ENCODE results near the gene EYA4. TPM values are rescaled to one million over a fixed set of nuclear protein-coding genes. Genes with fewer than 3 reads are reported as not detected.
A peak's percentile ranks its signal among the peaks of the same experiment; 100 is the strongest.

Gene EYA4
- total RNA-seq, 1 experiment from 2014 or later = 44.5 TPM

DNA sequence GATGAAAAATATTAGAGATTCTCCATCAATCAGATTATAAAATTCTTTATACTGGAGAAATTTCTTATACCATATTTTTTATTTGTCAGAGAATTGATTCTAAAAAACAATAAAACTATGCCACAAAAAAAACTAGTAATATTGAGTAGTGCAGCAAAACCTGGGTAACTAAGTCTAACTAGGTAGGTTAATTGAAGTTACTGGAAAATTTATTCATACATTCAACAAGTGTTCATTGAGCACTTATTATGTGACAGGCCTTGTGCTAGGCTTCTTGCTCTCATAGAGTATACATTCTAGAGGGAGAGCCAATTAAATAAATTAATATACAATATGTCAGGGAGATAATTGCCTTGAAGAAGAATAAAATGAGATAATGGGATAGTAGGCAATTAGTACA, 189.4 kb downstream of the EYA4 start:
- Histone ChIP-seq H3K4me1 (peaks cover 46% of the 10 kb centered on the region), H3K4me3 (no peak overlapping the region)
- no peak for DNase-seq

DNA sequence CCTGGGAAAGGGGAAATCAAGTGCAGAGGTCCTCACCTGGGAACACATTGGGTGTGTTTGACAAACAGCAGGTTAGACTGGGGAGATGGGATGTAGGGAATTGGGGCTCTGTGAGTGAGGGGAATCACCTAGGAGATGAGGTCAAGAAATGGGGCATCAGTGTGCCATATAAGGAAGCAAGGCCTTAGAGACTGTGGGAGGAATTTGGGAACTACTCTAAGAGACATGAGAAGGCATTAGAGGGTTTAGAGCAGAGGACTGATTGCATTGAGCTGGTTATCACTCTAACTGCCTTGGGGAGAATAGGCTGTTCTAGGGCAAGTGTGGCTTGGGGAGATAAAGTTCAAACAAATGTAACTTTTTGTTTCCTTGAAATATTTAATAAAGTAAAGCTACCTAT, 189.9 kb downstream of the EYA4 start:
- peak in 1 of 2 experiments; percentile 54 for DNase-seq
- H3K27me3 ChIP-seq = no peaks in the 10 kb centered on the region
- H3K9me3 ChIP-seq (replicated peaks) = no peaks in the 10 kb centered on the region
- H3K4me3 ChIP-seq = no peak overlapping the region
- H3K36me3 ChIP-seq = no peaks in the 10 kb centered on the region
- H3K27ac ChIP-seq = peak overlapping the region; percentile 95
- peaks cover 46% of the 10 kb centered on the region for H3K4me1 ChIP-seq

More for the DNA sequence above, 189.4 kb downstream of the EYA4 start:
- Histone ChIP-seq H3K27me3 (no peaks in the 10 kb centered on the region), H3K36me3 (no peaks in the 10 kb centered on the region), H3K9me3 (replicated peaks) (no peaks in the 10 kb centered on the region), H3K27ac (peak overlapping the region; percentile 95; the same call in 1 of the 2 replicates)

DNA sequence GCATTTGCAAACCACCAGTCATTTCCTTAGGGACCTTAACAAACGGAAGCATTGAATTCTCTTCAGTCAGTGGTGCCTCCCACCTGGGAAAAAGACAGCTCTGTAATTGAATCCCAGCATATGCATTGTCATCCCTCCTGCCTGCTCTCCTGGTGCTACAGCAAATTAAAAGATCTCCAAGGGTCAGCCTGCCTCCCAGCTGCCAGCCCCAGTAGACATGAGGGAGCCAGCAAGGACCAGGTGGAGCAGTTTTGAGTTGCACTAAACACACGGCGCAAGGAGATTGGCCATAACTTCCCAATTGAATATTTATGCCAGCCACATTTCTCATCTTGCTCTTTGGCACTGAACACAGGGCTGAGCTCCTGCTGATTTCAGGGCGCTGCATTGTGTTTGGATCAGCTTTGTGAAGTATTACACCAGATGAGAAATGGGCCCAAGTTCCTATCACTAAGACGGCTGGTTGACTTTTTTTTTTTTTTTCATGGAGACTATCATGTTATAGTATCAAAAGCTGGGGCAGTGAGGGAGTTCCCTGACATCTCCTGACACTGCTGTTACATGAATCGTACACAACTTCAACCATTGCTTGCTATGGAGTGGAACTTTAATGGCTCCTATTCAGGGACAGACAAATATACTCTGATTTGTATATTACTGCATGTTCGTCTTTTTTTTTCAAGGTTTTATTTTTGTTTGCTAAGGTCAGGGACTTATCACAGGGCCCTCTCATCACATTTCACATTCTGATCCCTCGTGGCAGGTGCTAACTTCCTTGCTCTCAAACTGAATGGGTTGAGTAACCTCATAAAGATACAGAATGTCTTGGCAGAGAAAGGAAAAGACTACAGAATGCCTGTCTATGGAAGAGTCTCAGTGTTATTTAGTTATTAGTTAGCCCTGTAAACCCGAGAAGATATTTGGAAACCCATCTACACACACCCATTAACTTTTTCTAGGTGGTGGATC, 191.1 kb downstream of the EYA4 start:
- Histone ChIP-seq H3K27ac (peak overlapping the region; percentile 95), H3K27me3 (no peaks in the 10 kb centered on the region), H3K36me3 (no peaks in the 10 kb centered on the region), H3K4me3 (peak overlapping the region; percentile 34), H3K9me3 (replicated peaks) (no peaks in the 10 kb centered on the region), H3K4me1 (peaks cover 46% of the 10 kb centered on the region)
- DNase-seq = peak; percentile 94 to 97

DNA sequence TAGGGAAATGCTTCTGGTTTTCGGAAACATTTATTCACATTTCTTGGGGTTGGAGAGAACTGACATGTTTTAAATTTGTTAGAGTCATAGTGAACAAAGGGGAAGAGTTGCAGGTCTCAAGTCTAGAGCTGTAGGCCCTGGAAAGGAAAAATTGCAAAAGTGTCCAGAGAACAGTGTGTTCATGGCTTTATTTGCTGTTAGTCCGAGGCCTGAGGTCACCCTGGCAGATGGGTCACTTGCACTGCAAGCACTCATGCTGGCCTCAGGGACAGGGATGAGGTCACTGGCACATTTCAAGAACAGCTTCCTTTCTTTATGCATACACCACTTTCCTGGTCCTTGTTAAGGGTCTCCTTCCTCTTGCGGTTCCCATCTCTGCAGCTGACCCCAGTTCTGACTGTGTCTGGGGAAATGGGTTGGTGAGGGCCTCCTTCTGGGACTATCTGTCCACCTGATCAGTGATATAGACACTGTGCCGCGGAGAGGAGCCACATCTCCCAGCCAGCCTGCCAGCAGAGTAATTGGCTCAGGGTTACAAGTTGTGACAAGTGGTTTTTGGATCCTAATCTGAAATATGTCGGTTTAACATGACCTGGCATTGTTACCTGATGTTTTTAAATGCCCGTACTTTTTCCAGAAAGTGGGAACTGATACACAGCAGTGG, 194.0 kb downstream of the EYA4 start:
- Histone ChIP-seq H3K4me1 (peaks cover 35% of the 10 kb centered on the region), H3K27ac (no peak overlapping the region), H3K27me3 (no peaks in the 10 kb centered on the region), H3K36me3 (no peaks in the 10 kb centered on the region), H3K9me3 (replicated peaks) (0 out of 2 replicates have a peak, but pooled peaks cover 3% of the 10 kb centered on the region), H3K4me3 (no peak overlapping the region)
- DNase-seq = no peak

DNA sequence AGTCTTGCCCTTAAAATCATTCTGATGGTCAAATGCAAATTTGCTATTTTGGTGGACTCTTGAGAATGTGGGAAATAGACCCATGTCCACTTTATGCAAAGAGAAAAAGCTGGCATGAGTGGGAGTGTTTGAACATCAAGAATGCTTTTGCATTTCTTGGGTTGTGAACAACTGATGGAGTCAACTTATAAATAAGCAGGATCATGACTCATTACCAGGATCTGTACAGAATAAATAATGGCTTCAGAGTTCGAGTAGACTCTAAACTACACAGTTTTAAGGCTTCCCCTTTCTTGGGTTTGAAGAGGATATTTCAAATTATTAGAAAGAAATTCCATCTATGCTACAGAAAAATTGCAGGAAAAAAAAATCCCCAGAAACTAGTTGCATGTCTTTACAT, 195.5 kb downstream of the EYA4 start:
- peaks cover 24% of the 10 kb centered on the region for H3K4me1 ChIP-seq
- H3K36me3 ChIP-seq = no peaks in the 10 kb centered on the region
- no peak for DNase-seq
- 0 out of 2 replicates have a peak, but pooled peaks cover 3% of the 10 kb centered on the region for H3K9me3 ChIP-seq (replicated peaks)
- no peak overlapping the region for H3K4me3 ChIP-seq
- no peak overlapping the region for H3K27ac ChIP-seq
- no peaks in the 10 kb centered on the region for H3K27me3 ChIP-seq

DNA sequence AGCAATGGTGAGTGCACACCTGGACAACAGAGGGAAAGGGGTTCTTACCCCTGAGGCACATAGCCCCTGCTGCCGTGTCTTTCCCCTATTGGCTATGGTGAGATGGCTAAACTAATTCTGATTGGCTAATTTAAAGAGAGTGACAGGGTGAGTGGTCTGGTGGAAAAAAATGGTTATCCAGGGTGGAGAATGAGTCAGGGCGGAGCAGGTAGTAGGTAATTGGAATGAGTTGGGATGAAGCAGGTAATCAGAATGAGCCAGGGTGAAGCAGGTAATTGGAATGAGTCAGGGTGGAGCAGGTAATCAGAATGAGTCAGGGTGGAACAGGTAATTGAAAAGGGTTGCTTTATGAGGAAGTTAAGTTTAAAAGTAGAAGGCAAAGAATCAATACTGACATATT, 200.3 kb downstream of the EYA4 start:
- H3K27ac ChIP-seq = no peak overlapping the region

DNA sequence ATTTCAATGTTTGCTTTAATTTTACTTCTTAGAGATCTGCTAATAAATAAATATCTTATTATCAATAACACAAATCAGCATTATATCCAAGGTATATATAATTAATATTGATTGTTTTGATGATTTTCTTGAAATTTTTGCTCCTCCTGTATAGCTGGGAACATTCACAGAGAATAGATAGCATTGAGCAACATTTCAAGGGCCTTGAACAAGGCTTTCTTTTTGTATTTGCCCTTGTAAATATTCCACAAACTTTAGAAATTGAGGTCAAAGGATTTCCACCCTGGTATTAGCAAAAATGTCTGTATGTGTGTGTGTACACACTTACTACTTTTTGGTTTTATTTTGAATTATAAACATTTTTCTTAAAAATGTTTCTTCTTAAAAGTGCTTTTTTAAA, 205.6 kb downstream of the EYA4 start:
- Histone ChIP-seq H3K27ac (no peak overlapping the region), H3K9me3 (replicated peaks) (no peaks in the 10 kb centered on the region; the same call in 1 of the 2 replicates), H3K4me3 (no peak overlapping the region), H3K27me3 (no peaks in the 10 kb centered on the region), H3K36me3 (no peaks in the 10 kb centered on the region), H3K4me1 (no peaks in the 10 kb centered on the region)
- no peak for DNase-seq

More for the DNA sequence above, 200.3 kb downstream of the EYA4 start:
- DNase-seq = no peak
- H3K36me3 ChIP-seq = no peaks in the 10 kb centered on the region
- H3K9me3 ChIP-seq (replicated peaks) = peaks cover 3% of the 10 kb centered on the region; the same call in 1 of the 2 replicates
- no peaks in the 10 kb centered on the region for H3K4me1 ChIP-seq
- no peak overlapping the region for H3K4me3 ChIP-seq
- H3K27me3 ChIP-seq = no peaks in the 10 kb centered on the region

DNA sequence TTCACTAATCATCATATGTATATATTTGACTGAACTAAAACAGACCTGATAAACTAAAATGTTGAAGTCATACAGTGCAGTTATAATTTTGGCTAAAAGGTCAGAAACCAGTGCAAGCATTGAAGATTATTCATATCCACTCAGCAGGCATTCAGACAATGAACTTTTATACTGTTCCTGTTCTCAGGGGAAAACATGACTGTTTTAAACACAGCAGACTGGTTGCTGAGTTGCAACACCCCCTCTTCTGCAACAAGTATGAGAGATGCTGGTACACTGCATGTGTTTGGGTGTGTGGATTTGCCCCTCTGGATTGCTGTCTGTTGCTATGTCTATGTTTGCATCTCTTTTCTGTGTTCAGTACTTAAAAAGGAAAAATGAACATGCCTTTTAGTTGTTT, 206.8 kb downstream of the EYA4 start:
- H3K9me3 ChIP-seq (replicated peaks) = no peaks in the 10 kb centered on the region; the same call in 1 of the 2 replicates
- DNase-seq = peak in 1 of 2 experiments; percentile 31
- no peaks in the 10 kb centered on the region for H3K36me3 ChIP-seq
- H3K4me1 ChIP-seq = no peaks in the 10 kb centered on the region
- no peak overlapping the region for H3K4me3 ChIP-seq
- no peaks in the 10 kb centered on the region for H3K27me3 ChIP-seq
- H3K27ac ChIP-seq = no peak overlapping the region

DNA sequence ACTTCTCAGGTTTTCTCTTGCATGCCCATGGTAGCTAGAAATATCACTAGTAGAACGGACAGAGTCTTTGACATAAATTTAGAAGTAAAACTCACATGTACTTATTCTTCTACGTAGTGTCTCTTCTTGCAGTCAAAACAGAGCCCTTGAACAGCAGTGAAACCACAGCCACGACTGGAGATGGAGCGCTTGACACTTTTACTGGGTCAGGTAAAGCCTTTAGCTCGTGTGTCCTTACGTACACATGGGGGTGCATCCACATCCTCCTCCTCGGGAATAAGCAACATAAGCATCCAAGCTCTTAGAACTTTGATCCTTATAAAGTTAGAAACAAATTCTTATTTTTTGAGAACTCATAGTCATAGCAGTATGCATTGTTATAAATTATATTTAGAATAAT, 215.3 kb downstream of the EYA4 start:
- Histone ChIP-seq H3K27ac (no peak overlapping the region), H3K36me3 (no peaks in the 10 kb centered on the region), H3K4me1 (peaks cover 15% of the 10 kb centered on the region), H3K27me3 (no peaks in the 10 kb centered on the region), H3K9me3 (replicated peaks) (no peaks in the 10 kb centered on the region), H3K4me3 (no peak overlapping the region)
- no peak for DNase-seq

DNA sequence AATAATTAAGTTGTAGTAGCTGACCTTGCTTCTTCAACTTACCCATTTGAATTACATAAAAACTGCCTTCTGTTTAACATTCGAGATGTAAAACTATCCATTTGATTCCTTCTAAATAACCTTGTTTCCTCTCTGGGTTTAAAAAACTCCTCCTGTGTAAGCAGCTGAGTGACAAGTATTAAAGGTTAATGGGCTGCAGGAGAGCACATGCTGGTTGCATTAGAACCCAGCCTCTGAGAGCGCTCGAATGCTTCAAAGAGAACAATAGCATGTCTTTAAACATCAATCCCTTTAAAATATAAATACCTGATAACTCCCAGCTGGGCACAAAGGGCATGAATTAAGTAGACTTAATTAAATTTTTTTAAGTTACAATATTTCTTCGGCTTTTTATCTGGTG, 215.8 kb downstream of the EYA4 start:
- no peak overlapping the region for H3K4me3 ChIP-seq
- H3K27ac ChIP-seq = no peak overlapping the region
- peaks cover 15% of the 10 kb centered on the region for H3K4me1 ChIP-seq
- DNase-seq = no peak
- no peaks in the 10 kb centered on the region for H3K27me3 ChIP-seq
- H3K36me3 ChIP-seq = no peaks in the 10 kb centered on the region
- no peaks in the 10 kb centered on the region for H3K9me3 ChIP-seq (replicated peaks)

DNA sequence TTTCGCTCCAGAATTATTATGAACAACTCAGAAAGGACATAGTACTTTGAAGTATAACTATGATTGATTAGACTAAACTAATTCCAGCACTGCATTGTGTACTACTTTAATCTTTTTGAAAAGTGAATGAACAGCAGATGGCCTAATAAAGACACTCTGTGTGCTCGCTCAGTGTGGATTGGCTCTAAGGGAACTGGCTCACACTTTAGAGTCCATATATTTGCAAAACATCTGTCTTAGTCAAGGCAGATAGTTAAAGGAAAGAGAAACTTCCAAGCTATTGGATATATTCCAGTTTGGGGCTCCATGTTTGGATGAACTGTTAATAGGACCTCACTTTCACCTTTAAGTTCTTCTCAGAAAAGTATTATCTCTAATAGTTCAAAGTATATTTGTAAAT, 218.9 kb downstream of the EYA4 start:
- peak in 1 of 2 experiments; percentile 18 for DNase-seq
- Histone ChIP-seq H3K4me3 (no peak overlapping the region), H3K27me3 (no peaks in the 10 kb centered on the region), H3K9me3 (replicated peaks) (no peaks in the 10 kb centered on the region), H3K27ac (no peak overlapping the region), H3K4me1 (peaks cover 15% of the 10 kb centered on the region), H3K36me3 (peaks cover 15% of the 10 kb centered on the region)

DNA sequence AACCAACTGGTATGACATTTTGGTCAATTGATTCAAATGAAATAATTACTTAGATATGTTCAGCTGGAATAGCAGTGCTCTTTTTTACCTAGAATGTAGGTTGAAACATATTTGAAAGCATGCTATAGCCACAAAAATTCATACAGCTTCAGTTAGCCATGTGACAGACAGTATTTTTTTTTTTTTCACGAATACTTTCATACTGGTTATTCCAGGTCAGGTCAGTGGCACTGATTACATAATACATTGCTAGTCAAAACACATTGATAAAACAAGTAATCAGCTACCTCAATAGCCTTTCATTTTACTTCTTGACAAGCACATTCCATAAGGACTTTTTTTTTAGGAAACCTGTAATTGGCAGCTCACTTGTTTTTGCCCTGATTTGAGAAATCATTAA, 222.6 kb downstream of the EYA4 start:
- H3K4me1 ChIP-seq = peaks cover 12% of the 10 kb centered on the region
- no peaks in the 10 kb centered on the region for H3K9me3 ChIP-seq (replicated peaks)
- no peak overlapping the region for H3K27ac ChIP-seq
- no peak for DNase-seq
- H3K36me3 ChIP-seq = peaks cover 30% of the 10 kb centered on the region
- H3K27me3 ChIP-seq = no peaks in the 10 kb centered on the region
- no peak overlapping the region for H3K4me3 ChIP-seq

DNA sequence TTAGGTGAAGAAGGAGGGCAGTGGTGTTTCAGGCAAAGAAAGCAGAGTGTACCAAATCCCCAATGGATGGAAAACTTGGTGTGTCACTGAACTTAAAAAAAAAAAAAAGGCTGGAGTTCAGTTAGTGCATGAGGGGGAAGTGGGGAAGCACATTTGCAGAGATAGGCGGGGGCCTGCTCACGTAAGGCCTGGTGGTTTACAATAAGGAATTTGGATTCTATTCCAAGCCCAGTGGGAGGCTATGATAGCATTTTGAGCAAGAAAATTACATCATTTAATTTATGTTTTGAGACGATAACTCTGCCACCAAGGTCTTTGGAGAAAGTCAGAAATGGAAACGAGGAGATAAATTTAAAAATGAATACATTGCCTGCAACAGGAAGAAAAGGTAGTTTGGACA, 225.5 kb downstream of the EYA4 start:
- H3K4me3 ChIP-seq = no peak overlapping the region
- no peaks in the 10 kb centered on the region for H3K27me3 ChIP-seq
- H3K36me3 ChIP-seq = peaks cover 40% of the 10 kb centered on the region
- DNase-seq = no peak
- no peak overlapping the region for H3K27ac ChIP-seq
- no peaks in the 10 kb centered on the region for H3K4me1 ChIP-seq
- H3K9me3 ChIP-seq (replicated peaks) = no peaks in the 10 kb centered on the region

DNA sequence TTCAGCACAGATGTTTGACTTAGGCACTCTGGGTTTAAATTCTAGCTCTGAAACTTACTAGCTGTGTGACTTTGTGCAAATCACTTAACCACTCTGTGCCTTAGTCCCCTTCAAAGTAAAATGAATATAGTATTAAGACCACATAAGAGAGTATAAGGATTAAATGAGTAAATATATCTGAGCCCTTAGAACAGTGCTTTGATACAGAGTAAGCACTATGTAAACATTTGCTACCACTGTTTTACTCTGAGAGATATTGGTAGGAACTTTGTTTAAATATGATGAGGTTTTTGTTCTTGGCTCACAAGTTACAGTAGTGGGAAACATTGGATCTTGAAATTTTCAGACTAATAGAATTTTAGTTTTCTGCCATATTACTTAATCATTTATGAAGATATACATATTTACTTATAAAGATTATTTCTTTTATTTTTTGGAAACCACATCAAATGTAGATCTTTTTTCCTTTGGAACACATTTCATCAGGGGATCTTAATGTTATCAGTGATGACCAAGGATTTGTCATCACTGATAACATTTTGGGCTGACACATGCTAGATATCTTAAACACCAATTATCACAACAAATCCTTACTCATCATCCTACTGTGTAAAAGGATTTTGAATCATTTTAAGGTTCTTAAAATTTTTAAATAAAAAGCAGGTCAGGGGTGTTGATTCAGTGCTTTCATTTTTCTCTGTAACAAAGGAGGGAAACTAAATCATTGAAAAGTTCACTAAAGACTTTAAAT, 226.2 kb downstream of the EYA4 start:
- H3K9me3 ChIP-seq (replicated peaks) = no peaks in the 10 kb centered on the region
- no peaks in the 10 kb centered on the region for H3K4me1 ChIP-seq
- H3K27ac ChIP-seq = no peak overlapping the region
- H3K27me3 ChIP-seq = no peaks in the 10 kb centered on the region
- H3K36me3 ChIP-seq = peaks cover 36% of the 10 kb centered on the region
- H3K4me3 ChIP-seq = no peak overlapping the region
- no peak for DNase-seq
